Activated CD8-positive, alpha-beta memory T cell treated with anti-CD3 and anti-CD28 coated beads, Interleukin-2, amount 50 U/mL, for 24 hours (primary cell): Measurements from ENCODE around the gene EFS.
"Not testable (repeated sequence)": the region's sequence is repeated elsewhere in the genome, so short reads cannot be mapped to it uniquely, and the experiment has no call there.

ENCODE experiments used
- DNase-seq: peaks from one replicate; pipeline ENCODE4 v3.0.0-alpha.2; 2020; ENCODE audit errors: extremely low read depth

The EFS gene

GRCh38 chr14:23399591-23399990 is 34.6 kb upstream of the EFS start:
- DNase-seq = no peak

- DNase-seq = no peak
Measured at GRCh38 chr14:23399136-23399535, 34.2 kb upstream of the EFS start.

GRCh38 chr14:23398348-23398747 is 33.4 kb upstream of the EFS start:
- DNase-seq = no peak

- no peak for DNase-seq
Measured at GRCh38 chr14:23396781-23397407, 31.9 kb upstream of the EFS start.

- DNase-seq = no peak
Measured at GRCh38 chr14:23396126-23396525, 31.2 kb upstream of the EFS start.

GRCh38 chr14:23392613-23393012 is 27.6 kb upstream of the EFS start:
- DNase-seq = no peak

GRCh38 chr14:23389871-23390270 is 24.9 kb upstream of the EFS start:
- not testable (repeated sequence) for DNase-seq

GRCh38 chr14:23389396-23389795 is 24.4 kb upstream of the EFS start:
- no peak for DNase-seq

- DNase-seq = no peak
Measured at GRCh38 chr14:23388996-23389395, 24.0 kb upstream of the EFS start.

GRCh38 chr14:23387916-23388882 is 23.2 kb upstream of the EFS start:
- no peak for DNase-seq

GRCh38 chr14:23386999-23387398 is 22.0 kb upstream of the EFS start:
- no peak for DNase-seq

GRCh38 chr14:23386266-23386657 is 21.3 kb upstream of the EFS start:
- DNase-seq = not testable (repeated sequence)

GRCh38 chr14:23385642-23386265 is 20.8 kb upstream of the EFS start:
- DNase-seq = no peak

GRCh38 chr14:23385244-23385641 is 20.3 kb upstream of the EFS start:
- DNase-seq = no peak

- DNase-seq = no peak
Measured at GRCh38 chr14:23384364-23385080, 19.6 kb upstream of the EFS start.

- no peak for DNase-seq
Measured at GRCh38 chr14:23382731-23383440, 17.9 kb upstream of the EFS start.

GRCh38 chr14:23382276-23382675 is 17.3 kb upstream of the EFS start:
- DNase-seq = no peak

- DNase-seq = no peak
Measured at GRCh38 chr14:23381871-23382270, 16.9 kb upstream of the EFS start.

- DNase-seq = no peak
Measured at GRCh38 chr14:23380976-23381375, 16.0 kb upstream of the EFS start.

GRCh38 chr14:23380197-23380914 is 15.4 kb upstream of the EFS start:
- no peak for DNase-seq
